GM12873 (cell line): ENCODE measurements around the gene SLC17A7.

Source experiments
- CTCF ChIP-seq: IDR thresholded peaks from 2 replicates; pipeline ENCODE4 v1.5.1; 2012; ENCODE audit warnings: low read depth, mild to moderate bottlenecking, moderate library complexity, low read length, control low read depth; ENCODE audit not compliant: insufficient read depth; ENCODE audit errors: missing control alignments

SLC17A7 gene

GRCh38 chr19:49441210-49441959 lies at the start of gene SLC17A7:
Gene SLC17A7, minus strand, starts transcription at chr19:49441527. Its CDS starts 148 bp downstream, at chr19:49441379.
- no peak for TF ChIP-seq CTCF

GRCh38 chr19:49490287-49491029 lies 49.1 kb upstream of the SLC17A7 start:
- no peak for TF ChIP-seq CTCF

- peak; percentile 70 for TF ChIP-seq CTCF
These were observed 48.4 kb upstream of the SLC17A7 start for GRCh38 chr19:49489601-49490167.

GRCh38 chr19:49488863-49489537 lies 47.7 kb upstream of the SLC17A7 start:
- no peak for TF ChIP-seq CTCF

- no peak for TF ChIP-seq CTCF
These were observed 46.9 kb upstream of the SLC17A7 start for GRCh38 chr19:49488046-49488862.

- no peak for TF ChIP-seq CTCF
These were observed 46.1 kb upstream of the SLC17A7 start, which contains the start of gene RPL13A for GRCh38 chr19:49487277-49488045. Gene RPL13A, plus strand, starts transcription at chr19:49487608. Its CDS starts 22 bp downstream, at chr19:49487630.
